HG02571 (cell line): ENCODE results near the gene COX6B1.
A peak's percentile ranks its signal among the peaks of the same experiment; 100 is the strongest.
"Not testable (repeated sequence)": the region's sequence is repeated elsewhere in the genome, so short reads cannot be mapped to it uniquely, and the experiment has no call there.

Experiments
- ATAC-seq: cut with Tn5 transposase; IDR thresholded peaks from one replicate; pipeline ENCODE4 v1.9.1; 2021; ENCODE audit warnings: mild to moderate bottlenecking, moderate library complexity; ENCODE audit not compliant: unreplicated experiment

Gene COX6B1

GRCh38 chr19:35633727-35634440 is 14.2 kb upstream of the COX6B1 start:
- ATAC-seq = no peak

GRCh38 chr19:35636651-35637050 is 11.5 kb upstream of the COX6B1 start:
- ATAC-seq = no peak

DNA sequence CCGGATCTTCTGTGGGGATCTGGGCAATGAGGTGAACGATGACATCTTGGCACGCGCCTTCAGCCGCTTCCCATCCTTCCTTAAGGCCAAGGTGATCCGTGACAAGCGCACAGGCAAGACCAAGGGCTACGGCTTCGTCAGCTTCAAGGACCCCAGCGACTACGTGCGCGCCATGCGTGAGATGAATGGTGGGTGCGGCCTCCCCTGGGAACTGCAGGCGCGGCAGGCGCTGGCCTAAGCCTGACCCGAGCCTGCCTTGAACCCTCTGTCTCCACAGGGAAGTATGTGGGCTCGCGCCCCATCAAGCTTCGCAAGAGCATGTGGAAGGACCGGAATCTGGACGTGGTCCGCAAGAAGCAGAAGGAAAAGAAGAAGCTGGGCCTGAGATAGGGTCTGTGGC is 11.0 kb upstream of the COX6B1 start:
- no peak for ATAC-seq

GRCh38 chr19:35639321-35639639 is 8.8 kb upstream of the COX6B1 start:
- no peak for ATAC-seq

GRCh38 chr19:35639863-35640262 is 8.3 kb upstream of the COX6B1 start:
- no peak for ATAC-seq

DNA sequence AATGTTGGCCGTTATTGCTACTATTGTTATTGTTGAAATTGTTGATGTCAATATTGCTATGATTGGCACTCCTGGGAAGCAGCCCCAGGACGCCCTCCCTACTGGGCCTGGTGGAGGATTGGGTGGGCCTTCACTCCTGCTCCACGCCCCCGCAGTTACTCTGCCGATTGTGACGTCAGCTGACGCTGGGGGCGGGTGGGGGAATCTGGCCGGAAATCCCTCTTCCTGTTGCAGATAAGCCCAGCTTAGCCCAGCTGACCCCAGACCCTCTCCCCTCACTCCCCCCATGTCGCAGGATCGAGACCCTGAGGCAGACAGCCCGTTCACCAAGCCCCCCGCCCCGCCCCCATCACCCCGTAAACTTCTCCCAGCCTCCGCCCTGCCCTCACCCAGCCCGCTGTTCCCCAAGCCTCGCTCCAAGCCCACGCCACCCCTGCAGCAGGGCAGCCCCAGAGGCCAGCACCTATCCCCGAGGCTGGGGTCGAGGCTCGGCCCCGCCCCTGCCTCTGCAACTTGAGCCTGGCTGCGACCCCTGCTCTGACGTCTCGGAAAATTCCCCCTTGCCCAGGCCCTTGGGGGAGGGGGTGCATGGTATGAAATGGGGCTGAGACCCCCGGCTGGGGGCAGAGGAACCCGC is 6.5 kb upstream of the COX6B1 start, which contains the start of gene ETV2:
ETV2 (plus strand) TSS at position 231 of the 637 bp plus-strand sequence. CDS start 716 bp downstream, outside the sequence.
- no peak for ATAC-seq

GRCh38 chr19:35642312-35642711 is 5.8 kb upstream of the COX6B1 start:
- no peak for ATAC-seq

GRCh38 chr19:35642798-35643254 is 5.3 kb upstream of the COX6B1 start:
- no peak for ATAC-seq

- ATAC-seq = peak; percentile 38
Measured at GRCh38 chr19:35643255-35644205, 4.6 kb upstream of the COX6B1 start.

GRCh38 chr19:35644206-35644986 is 3.7 kb upstream of the COX6B1 start:
- ATAC-seq = peak; percentile 61

DNA sequence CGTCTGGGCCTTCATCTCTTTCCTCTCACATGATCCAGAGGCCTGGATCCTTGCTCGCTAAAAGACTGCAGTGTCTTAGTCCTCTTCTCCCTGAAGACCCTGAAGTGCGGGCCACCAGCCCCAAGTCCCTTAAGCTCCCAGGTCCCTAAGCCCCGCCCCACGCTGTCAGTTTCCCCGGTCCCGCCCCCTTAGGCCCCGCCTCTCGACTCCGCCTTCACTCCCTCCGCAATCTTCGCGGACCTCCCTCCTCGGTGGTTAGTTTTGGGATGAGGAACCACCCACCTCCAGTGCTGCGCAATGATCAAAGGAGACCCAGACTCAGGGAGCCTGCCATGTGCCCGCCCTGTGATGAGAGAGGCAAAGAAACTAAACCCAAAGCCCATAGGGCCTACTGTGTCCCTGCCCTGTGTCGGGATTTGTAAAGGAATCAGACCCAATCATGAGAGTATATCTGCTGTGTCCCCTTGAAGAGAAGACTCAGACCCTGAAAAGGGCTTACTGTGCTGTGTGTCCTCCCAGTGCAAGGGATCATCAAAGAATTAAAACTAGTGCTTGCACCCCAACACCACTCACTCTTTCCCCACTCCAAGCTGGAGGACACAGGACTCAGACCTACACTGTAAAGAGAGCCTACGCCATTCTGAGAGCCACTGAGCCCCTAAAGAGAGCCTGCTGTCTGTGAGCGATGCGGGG is 3.0 kb upstream of the COX6B1 start:
- no peak for ATAC-seq

- ATAC-seq = no peak
Measured at GRCh38 chr19:35645680-35646511, 2.2 kb upstream of the COX6B1 start.

DNA sequence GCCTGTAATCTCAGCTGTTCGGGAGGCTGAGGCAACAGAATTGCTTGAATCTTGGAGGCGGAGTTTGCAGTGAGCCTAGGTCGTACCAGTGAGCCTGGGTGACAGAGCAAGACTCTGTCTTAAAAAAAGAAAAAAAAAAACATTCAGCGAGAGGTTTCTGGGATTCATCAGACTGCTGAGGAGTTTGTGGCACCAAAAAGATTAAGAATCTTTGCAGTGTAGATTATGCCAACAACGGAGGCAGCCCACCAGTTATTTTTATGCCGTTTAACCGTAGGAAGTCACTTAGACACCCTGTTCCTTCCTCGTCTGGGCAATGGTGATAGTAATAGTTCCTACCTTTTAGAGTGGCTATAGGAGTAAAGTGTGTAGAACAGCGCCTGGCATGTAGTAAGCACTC is 2.5 kb downstream of the COX6B1 start:
- ATAC-seq = no peak

- not testable (repeated sequence) for ATAC-seq
Measured at GRCh38 chr19:35654828-35655227, 6.7 kb downstream of the COX6B1 start.

GRCh38 chr19:35655600-35655999 is 7.5 kb downstream of the COX6B1 start:
- no peak for ATAC-seq

GRCh38 chr19:35656700-35657099 is 8.6 kb downstream of the COX6B1 start:
- ATAC-seq = no peak

DNA sequence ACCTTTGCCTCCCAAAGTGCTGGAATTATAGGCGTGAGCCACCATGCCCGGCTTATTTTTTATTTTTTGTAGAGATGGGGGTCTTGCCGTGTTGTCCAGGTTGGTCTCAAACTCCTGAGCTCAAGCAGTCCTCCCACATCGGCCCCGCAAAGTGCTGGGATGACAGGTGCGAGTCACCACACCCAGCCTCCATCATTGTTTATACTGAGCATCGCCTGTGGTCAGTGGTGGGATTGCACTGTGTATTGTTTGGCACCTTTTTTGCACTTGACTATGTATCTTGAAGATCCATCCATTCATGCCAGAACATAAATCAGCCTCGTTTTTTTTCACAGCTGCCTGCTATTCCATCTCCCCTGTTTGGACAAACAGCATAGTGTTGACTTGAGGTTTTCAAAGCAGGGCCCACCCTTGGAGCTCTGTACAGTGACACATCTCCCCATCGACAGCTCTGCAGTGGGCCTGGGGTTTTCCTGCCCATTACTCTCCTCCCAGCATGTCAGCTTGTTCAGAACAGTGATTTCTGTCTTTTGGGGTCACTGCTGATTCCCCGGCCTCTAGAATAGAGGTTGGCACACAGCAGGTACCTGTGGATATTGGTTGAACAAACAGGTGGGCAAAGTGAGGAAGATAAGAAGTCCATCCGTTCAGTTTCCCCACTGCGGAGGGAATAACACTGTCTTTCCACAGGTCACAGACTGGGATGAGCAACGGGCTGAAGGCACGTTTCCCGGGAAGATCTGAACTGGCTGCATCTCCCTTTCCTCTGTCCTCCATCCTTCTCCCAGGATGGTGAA is 10.0 kb downstream of the COX6B1 start:
- no peak for ATAC-seq

GRCh38 chr19:35661995-35662340 is 13.8 kb downstream of the COX6B1 start:
- no peak for ATAC-seq

DNA sequence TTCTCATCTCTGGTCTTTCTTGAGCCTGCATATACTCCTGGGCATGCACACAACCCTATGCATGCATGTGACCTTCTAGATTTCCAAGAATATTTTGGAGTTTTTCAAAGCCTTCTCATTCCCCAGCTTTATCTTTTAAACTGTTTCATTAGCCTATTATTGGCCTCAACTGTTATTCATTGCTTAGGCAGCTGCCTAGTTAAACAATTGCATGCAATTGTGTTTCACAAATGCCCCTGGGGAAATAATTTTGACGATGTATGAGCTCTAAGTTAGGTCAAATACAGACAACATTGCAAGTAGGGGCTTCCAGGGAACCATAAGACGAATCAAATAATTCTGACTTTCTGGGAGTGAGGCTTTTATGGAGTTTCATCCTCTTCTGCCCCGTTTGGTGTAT is 15.9 kb downstream of the COX6B1 start:
- ATAC-seq = no peak
